HG03565 (cell line): ENCODE data around the gene SH3BP2.

Experiments
- ATAC-seq: cut with Tn5 transposase; IDR thresholded peaks from one replicate; pipeline ENCODE4 v1.9.1; 2021; ENCODE audit warnings: mild to moderate bottlenecking, moderate library complexity; ENCODE audit not compliant: unreplicated experiment

Gene SH3BP2

DNA sequence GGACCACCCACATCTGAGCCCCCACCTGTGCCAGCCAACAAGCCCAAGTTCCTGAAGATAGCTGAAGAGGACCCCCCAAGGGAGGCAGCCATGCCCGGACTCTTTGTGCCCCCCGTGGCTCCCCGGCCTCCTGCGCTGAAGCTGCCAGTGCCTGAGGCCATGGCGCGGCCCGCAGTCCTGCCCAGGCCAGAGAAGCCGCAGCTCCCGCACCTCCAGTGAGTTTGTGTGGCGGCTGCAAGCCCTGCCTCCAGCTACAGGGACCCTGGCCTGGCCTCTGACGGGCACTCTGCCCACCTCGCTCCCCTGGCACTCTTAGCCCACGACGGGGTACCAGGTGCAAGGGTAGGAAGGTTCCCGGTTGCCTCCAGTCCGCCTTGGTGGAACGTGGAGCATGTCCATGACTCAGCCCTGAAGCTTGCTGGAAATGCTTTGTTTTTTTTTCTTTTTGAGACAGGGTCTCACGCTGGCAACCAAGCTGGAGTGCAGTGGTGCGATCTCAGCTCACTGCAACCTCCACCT is 37.1 kb downstream of the SH3BP2 start:
- no peak for ATAC-seq

GRCh38 chr4:2830632-2831610 is 38.0 kb downstream of the SH3BP2 start:
- no peak for ATAC-seq

DNA sequence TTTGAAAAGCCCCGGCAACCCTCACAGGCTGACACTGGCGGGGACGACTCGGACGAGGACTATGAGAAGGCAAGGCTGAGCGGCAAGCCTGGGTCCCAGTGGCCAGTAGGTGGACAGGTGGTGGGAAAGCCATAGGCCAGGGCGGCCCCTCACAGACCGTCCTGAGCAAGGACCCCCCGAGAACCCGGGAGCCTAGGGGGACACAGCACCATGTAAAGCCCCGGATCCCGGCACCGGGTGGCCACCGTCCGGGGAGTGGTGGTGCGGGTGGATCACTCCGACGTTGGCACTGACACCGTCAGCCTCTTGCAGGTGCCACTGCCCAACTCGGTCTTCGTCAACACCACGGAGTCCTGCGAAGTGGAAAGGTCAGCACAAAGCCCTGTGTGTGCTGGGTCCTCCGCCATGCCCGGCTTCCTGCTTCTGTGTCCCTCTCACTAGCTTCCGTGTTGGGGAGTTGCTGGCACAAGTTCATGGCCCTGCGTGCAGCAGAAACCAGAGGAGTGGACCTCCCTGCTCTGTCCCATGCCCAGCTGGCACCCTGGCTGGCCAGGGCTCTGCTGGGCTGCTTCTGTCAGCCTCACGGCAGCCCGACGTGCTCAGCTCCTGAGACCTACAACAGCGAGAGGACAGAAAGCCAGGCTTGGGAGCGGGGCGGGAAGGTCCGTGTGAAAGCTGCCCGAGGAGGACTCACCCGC is 38.9 kb downstream of the SH3BP2 start:
- ATAC-seq: no peak

GRCh38 chr4:2832309-2832980 is 39.6 kb downstream of the SH3BP2 start:
- peak; percentile 68 for ATAC-seq

GRCh38 chr4:2832981-2833670 is 40.2 kb downstream of the SH3BP2 start:
- no peak for ATAC-seq

DNA sequence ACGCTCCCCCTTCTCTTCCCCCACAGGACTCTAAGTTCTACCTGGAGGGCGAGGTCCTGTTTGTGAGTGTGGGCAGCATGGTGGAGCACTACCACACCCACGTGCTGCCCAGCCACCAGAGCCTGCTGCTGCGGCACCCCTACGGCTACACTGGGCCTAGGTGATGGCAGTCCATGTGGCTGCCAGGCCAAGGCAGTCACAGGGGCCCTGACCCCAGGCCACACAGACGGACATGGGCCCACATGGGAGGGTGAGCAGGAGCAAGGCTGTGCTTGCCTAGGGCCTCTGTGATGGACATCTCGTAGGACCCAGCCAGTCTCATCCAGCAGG is 40.8 kb downstream of the SH3BP2 start:
- ATAC-seq: no peak

GRCh38 chr4:2834001-2834921 is 41.4 kb downstream of the SH3BP2 start:
- no peak for ATAC-seq

- no peak for ATAC-seq
Measured at GRCh38 chr4:2835978-2836377, 43.1 kb downstream of the SH3BP2 start.

DNA sequence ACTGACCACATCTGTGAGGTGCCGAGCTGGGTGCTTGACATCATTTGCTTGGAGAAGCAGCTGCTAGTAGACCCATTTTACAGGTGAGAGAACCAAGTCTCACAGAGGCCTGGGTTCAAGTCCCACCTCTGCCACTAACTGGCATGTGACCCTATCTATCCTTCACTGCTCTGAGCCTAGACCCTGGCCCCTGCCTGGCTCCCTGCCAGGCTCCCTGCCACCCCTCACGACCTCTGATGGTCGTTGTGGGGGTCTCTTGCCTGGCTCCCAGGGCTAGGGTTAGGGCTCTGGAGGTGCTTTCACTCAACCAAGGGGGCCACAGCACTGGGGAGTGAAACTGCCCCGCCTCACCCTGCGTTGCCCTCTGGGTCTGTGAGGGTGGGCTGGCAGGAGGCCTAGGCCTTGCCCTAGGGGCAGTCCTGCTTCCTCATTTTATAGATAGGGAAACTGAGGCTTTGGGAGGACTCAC is 43.5 kb downstream of the SH3BP2 start:
- no peak for ATAC-seq

DNA sequence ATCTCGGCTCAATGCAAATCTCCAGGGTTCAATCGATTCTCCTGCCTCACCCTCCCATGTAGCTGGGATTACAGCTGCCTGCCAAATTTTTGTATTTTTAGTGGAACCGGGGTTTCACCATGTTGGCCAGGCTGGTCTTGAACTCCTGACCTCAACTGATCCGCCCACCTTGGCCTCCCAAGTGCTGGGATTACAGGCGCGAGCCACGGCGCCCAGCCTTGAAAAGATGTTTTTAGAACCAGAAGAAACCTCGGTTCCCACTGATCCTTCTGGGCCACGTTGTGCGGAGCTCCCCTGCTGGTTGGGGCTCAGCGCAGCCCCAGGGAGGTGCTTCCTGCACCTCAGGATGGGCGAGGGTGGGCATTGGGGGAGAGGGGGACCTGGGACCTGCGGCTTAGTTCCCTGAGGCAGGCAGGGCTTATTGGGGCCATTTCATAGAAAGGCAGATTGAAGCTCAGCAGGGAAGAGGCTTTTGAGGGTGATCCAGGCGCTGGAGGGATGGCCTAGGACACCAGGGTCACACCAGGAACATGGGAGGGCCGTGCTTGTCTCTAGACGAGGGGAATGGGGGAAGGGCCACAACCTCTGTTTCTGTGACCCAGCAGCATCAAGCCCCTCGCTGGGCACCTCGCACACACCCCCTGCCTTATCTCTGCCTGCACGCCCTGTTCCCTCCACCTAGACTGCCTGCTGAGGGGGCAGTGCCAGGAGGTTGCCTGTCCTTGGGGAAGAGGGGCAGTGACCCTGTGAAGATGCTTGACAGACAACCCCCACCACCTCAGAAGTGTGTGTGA is 44.4 kb downstream of the SH3BP2 start:
- ATAC-seq: no peak

- no peak for ATAC-seq
Measured at GRCh38 chr4:2837904-2838496, 45.1 kb downstream of the SH3BP2 start.

DNA sequence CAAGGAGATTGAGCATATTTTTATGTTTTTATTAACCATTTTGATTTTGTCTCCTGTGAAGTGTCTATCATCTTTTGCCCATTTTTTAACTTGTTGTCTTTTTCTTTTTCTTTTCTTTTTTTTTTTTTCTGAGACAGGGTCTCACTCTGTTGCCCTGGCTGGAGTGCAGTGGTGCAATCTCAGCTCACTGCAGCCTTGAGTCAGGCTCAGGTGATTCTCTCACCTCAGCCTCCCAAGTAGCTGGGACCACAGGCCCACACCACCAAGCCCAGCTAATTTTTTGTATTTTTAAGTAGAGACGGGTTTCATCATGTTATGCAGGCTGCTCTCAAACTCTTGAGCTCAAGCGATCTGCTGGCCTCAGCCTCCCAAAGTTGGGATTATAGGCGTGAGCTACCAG is 46.2 kb downstream of the SH3BP2 start:
- no peak for ATAC-seq

GRCh38 chr4:2842687-2843262 is 49.9 kb downstream of the SH3BP2 start:
- no peak for ATAC-seq

DNA sequence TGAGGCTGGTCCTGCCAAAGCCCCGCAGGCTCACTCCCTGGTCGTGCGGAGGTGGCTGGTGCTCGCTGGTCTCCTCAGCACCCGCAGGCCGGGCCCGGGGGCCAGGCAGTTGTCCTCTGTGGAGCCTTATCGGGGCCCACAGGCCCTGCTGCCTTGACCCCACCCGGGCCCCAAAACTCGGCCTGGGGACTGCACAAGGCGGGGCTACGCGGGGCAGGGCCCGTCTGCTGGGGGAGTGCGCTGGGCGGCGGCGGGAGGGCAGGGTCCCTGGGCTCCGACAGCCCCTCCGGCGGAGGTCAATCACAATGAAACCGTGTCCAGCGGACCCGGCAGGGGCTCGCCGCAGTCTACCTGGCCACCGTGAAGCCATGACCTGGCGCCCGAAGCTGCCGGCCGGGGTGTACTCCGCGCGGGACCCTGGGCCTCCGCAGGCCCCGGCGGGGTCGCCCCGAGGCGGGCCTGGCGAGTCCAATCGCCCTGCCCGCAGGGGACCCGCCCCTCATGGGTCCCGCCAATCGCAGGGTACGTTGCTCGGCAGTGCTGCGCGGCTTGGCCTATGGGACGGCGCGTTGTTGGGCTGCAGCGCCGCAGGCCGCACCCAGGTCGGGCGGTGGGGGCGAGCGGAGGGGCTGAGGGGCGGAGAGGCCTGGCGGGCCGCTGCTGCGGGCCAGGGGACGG is 50.5 kb downstream of the SH3BP2 start, which contains the start of gene ADD1:
ADD1 (plus strand) TSS at position 582 of the 678 bp plus-strand sequence. CDS start 32,072 bp downstream, outside the sequence.
- ATAC-seq: peak; percentile 84

- no peak for ATAC-seq
Measured at GRCh38 chr4:2843941-2844584, 51.2 kb downstream of the SH3BP2 start.

GRCh38 chr4:2846172-2846571 is 53.3 kb downstream of the SH3BP2 start:
- no peak for ATAC-seq
